Keratinocyte (primary cell): ENCODE results near the gene LDB1. TPM values are rescaled to one million over a fixed set of nuclear protein-coding genes. Genes with fewer than 3 reads are reported as not detected.

Source experiments
- DNase-seq: peaks from one replicate; pipeline ENCODE4 v3.0.0-alpha.2; 2011; ENCODE audit warnings: low read depth, missing footprints, low spot score
- FAIRE-seq: peaks from 2 replicates; lab custom pipeline; 2011; peaks lifted over from hg19 to GRCh38; lab: Jason Lieb, UNC
- H2AFZ ChIP-seq: 2 replicates; pipeline ENCODE4 v1.6.0; 2012; ENCODE audit warnings: low read length, control low read depth, inconsistent platforms; ENCODE audit not compliant: control insufficient read depth
- H3K27ac ChIP-seq: 2 replicates; pipeline ENCODE4 v1.5.1; 2011; ENCODE audit warnings: low read length; ENCODE audit not compliant: control insufficient read depth, insufficient read depth
- H3K27me3 ChIP-seq: 3 replicates; pipeline ENCODE4 v1.6.0; 2011; ENCODE audit warnings: low read length; ENCODE audit not compliant: control insufficient read depth, insufficient read depth; ENCODE audit errors: extremely low read depth
- H3K36me3 ChIP-seq, 2 experiments: 2 replicates in 1 of 2; 3 replicates in 1 of 2; pipeline ENCODE4 v1.5.1; 2011; ENCODE audit warnings: low read length in 2 of 2, mild to moderate bottlenecking in 1 of 2; ENCODE audit not compliant: control insufficient read depth in 2 of 2, insufficient read depth in 2 of 2; ENCODE audit errors: extremely low read depth in 1 of 2
- H3K4me1 ChIP-seq: 3 replicates; pipeline ENCODE4 v1.5.1; 2011; ENCODE audit warnings: low read length; ENCODE audit not compliant: control insufficient read depth, insufficient read depth; ENCODE audit errors: extremely low read depth
- H3K4me2 ChIP-seq: 3 replicates; pipeline ENCODE4 v1.6.0; 2011; ENCODE audit warnings: low read depth, low read length; ENCODE audit not compliant: control insufficient read depth, insufficient read depth; ENCODE audit errors: extremely low read depth
- H3K4me3 ChIP-seq, 3 experiments: fragments of 200-600 bp in 1 of 3; sonication (generic) in 1 of 3; 2 replicates in 2 of 3; 3 replicates in 1 of 3; pipeline ENCODE4 v1.5.1; 2011 to 2016; ENCODE audit warnings: low read length in 3 of 3, mild to moderate bottlenecking in 3 of 3, control low read depth in 2 of 3, inconsistent platforms in 1 of 3, low read depth in 1 of 3, mixed read lengths in 1 of 3, mixed run types in 1 of 3, moderate library complexity in 1 of 3; ENCODE audit not compliant: control insufficient read depth in 2 of 3, insufficient read depth in 2 of 3; ENCODE audit errors: extremely low read depth in 1 of 3
- H3K79me2 ChIP-seq: 2 replicates; pipeline ENCODE4 v1.6.0; 2012; ENCODE audit warnings: low read length; ENCODE audit not compliant: control insufficient read depth, insufficient read depth
- H3K9ac ChIP-seq: 3 replicates; pipeline ENCODE4 v1.6.0; 2011; ENCODE audit warnings: low read length; ENCODE audit not compliant: control insufficient read depth, insufficient read depth; ENCODE audit errors: extremely low read depth
- H3K9me1 ChIP-seq: 3 replicates; pipeline ENCODE4 v1.6.0; 2011; ENCODE audit warnings: low read length; ENCODE audit not compliant: control insufficient read depth, insufficient read depth; ENCODE audit errors: extremely low read depth
- H3K9me3 ChIP-seq: 2 replicates; pipeline ENCODE4 v1.5.1; 2012; ENCODE audit warnings: low read depth, low read length; ENCODE audit not compliant: control insufficient read depth
- H4K20me1 ChIP-seq: 3 replicates; pipeline ENCODE4 v1.6.0; 2011; ENCODE audit warnings: low read length; ENCODE audit not compliant: control insufficient read depth, insufficient read depth; ENCODE audit errors: extremely low read depth
- EZH2 ChIP-seq: IDR thresholded peaks from one replicate; pipeline ENCODE4 v1.6.1; 2012; ENCODE audit warnings: inconsistent platforms, mild to moderate bottlenecking, low read length, moderate library complexity
- dilution Hi-C: fragments of 300-500 bp; cut with MboI; formaldehyde crosslinking; loops from one replicate; pipeline ENCODE4 v1.7.0; 2020; ENCODE audit warnings: low sequenced_read_pairs; ENCODE audit not compliant: extremely low pct_ligation_motif_present
- polyA plus RNA-seq, 5 experiments: library from polyadenylated mRNA; depleted of rRNA in 3 of 5; stranded (reverse) in 3 of 5; stranded (forward) in 1 of 5; unstranded in 1 of 5; fragments of >200 nt; gene quantifications; 1 replicate in 1 of 5; 2 replicates in 3 of 5; 3 replicates in 1 of 5; pipeline versions ENCODE4 v1.2.1 to v1.2.3, GENCODE V29; 2011 to 2012; ENCODE audit warnings: missing spikeins in 2 of 5, low read depth in 1 of 5, low replicate concordance in 1 of 5
- TF ChIP-seq, protein P1 (sequence below), 3 experiments: IDR thresholded peaks in 1 of 3; conservative IDR thresholded peaks in 1 of 3; optimal IDR thresholded peaks in 1 of 3; 2 replicates in 2 of 3; 3 replicates in 1 of 3; pipeline versions ENCODE3 to v1.5.1; 2011; ENCODE audit warnings: low read length in 3 of 3, mild to moderate bottlenecking in 3 of 3, moderate library complexity in 2 of 3, control low read depth in 1 of 3, inconsistent platforms in 1 of 3; ENCODE audit not compliant: insufficient read depth in 2 of 3; ENCODE audit errors: extremely low read depth in 1 of 3

The LDB1 gene
- polyA plus RNA-seq, 1 donor (not counting 4 experiments of a cell fraction or from before 2014, with no cell fraction given): 97.3 TPM

DNA sequence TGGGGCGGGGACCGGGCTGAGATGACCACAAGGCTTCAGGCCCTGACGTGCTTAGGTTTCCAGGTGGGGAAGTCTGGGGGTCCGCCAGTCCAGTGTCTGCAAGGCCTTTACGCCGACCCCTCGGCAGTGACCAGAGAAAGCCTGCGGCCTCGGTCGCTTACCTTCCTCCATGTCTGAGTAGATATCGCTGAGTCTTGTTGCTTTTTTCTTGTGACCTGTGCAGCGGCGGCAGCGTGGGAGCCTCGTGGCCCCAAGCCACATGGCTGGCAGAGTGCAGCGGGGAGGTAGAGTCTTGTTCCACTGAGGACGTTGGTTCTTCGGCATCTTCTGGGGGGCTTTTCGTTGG is 32.4 kb upstream of the LDB1 start:
- peaks cover 26% of the 10 kb centered on the region for H3K4me1 ChIP-seq
- peaks cover 24% of the 10 kb centered on the region for H4K20me1 ChIP-seq
- H3K4me3 ChIP-seq: peak overlapping the region; percentile 72 to 98 (median 93)
- peaks cover 15 to 44% of the 10 kb centered on the region in 2 experiments for H3K36me3 ChIP-seq
- H2AFZ ChIP-seq: peak overlapping the region; percentile 68
- peak overlapping the region; percentile 99 for H3K9ac ChIP-seq
- dilution Hi-C loops: no loop called here
- peak overlapping the region; percentile 95 for H3K4me2 ChIP-seq
- peaks cover 62% of the 10 kb centered on the region for H3K79me2 ChIP-seq
- DNase-seq (no peak), FAIRE-seq (no peak)
- no peaks in the 10 kb centered on the region for H3K9me3 ChIP-seq
- no peak for TF ChIP-seq EZH2
- TF ChIP-seq, protein P1, sequence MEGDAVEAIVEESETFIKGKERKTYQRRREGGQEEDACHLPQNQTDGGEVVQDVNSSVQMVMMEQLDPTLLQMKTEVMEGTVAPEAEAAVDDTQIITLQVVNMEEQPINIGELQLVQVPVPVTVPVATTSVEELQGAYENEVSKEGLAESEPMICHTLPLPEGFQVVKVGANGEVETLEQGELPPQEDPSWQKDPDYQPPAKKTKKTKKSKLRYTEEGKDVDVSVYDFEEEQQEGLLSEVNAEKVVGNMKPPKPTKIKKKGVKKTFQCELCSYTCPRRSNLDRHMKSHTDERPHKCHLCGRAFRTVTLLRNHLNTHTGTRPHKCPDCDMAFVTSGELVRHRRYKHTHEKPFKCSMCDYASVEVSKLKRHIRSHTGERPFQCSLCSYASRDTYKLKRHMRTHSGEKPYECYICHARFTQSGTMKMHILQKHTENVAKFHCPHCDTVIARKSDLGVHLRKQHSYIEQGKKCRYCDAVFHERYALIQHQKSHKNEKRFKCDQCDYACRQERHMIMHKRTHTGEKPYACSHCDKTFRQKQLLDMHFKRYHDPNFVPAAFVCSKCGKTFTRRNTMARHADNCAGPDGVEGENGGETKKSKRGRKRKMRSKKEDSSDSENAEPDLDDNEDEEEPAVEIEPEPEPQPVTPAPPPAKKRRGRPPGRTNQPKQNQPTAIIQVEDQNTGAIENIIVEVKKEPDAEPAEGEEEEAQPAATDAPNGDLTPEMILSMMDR (optimal IDR thresholded peaks at IDR 0.05 in 1 of 3, IDR thresholded peaks at IDR 0.05 in 1 of 3, conservative IDR thresholded peaks at IDR 0.05 in 1 of 3; ENCODE audit: extremely low read depth in 1 of 3, insufficient read depth in 2 of 3, low read length in 3 of 3): no peak
- peak overlapping the region; percentile 99 for H3K27ac ChIP-seq
- H3K27me3 ChIP-seq: no peaks in the 10 kb centered on the region
- H3K9me1 ChIP-seq: no peaks in the 10 kb centered on the region

DNA sequence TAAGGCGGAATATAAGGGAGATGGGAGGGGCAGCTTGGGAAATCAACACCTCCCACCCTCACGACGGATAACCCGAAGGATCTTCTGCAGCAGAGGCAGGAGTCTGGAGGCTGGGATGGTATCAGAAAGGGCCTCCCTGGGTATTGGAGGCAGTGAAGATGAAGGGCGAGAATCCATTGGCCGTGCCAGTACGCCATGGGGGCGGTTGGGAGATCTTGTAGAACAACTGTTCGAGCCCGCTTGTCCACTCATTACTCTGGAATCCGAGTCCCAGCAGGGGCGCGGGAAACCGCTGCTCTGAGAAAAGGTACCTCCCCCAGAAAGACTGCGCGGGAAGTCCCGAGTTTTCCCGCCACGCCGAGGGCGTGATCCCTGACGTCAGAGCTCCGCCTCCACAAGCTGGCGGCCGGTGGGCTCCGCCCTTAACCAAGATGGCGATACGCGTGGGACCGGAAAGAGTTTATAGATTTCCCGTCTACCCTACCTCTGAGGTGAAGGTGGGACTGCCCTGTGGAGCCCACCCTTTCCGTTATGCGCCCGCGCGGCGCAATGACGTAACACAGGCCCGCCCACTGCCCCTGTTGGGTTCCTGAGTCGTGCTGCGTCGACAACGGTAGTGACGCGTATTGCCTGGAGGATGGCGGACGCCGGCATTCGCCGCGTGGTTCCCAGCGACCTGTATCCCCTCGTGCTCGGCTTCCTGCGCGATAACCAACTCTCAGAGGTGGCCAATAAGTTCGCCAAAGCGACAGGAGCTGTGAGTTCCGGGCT is 31.8 kb upstream of the LDB1 start, which contains the start of gene NOLC1:
TSS of gene NOLC1 (plus strand) at position 616 of the 771 bp plus-strand sequence. CDS start at position 638, 22 bp downstream.
- dilution Hi-C loops: no loop called here
- FAIRE-seq (peak; percentile 77), DNase-seq (peak; percentile 98)
- H3K9me3 ChIP-seq: no peaks in the 10 kb centered on the region
- peaks cover 16 to 44% of the 10 kb centered on the region in 2 experiments for H3K36me3 ChIP-seq
- H4K20me1 ChIP-seq: peaks cover 24% of the 10 kb centered on the region
- H3K9me1 ChIP-seq: no peaks in the 10 kb centered on the region
- peaks cover 26% of the 10 kb centered on the region for H3K4me1 ChIP-seq
- H3K79me2 ChIP-seq: peaks cover 62% of the 10 kb centered on the region
- TF ChIP-seq, protein P1 (optimal IDR thresholded peaks at IDR 0.05 in 1 of 3, IDR thresholded peaks at IDR 0.05 in 1 of 3, conservative IDR thresholded peaks at IDR 0.05 in 1 of 3; ENCODE audit: extremely low read depth in 1 of 3, insufficient read depth in 2 of 3, low read length in 3 of 3): no peak
- no peak for TF ChIP-seq EZH2
- peak within 1 kb of the TSS; percentile 68 for H2AFZ ChIP-seq
- peak within 1 kb of the TSS; percentile 99 for H3K9ac ChIP-seq
- peak within 1 kb of the TSS; percentile 72 to 98 (median 93) for H3K4me3 ChIP-seq
- H3K27ac ChIP-seq: peak within 1 kb of the TSS; percentile 99
- peak within 1 kb of the TSS; percentile 95 for H3K4me2 ChIP-seq
- no peaks in the 10 kb centered on the region for H3K27me3 ChIP-seq
